Measurements from ENCODE around the gene COL12A1. TPM values are rescaled to one million over a fixed set of nuclear protein-coding genes. Genes with fewer than 3 reads are reported as not detected.

Gene COL12A1
- total RNA-seq, 1 donor from 2014 or later = 21.5 TPM

DNA sequence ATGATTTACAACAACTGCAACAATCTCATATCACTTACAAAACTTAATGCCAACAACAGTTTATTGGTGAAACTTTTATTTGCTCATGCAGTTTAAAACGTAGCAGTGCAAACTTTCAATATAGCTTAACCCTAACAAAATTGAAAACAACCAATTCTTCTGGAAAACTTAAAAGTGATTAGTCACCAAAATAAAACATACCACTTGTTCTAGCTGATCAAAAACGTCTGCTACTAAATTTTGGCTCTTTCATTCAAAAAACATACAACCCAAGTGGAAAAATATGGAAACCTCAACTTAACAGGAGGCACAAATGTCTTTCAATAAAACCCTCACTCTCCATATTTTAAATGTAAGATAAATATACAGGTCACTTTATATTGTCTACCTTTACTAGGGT is 39.6 kb downstream of the COL12A1 start:
- Mint-ChIP-seq H3K27ac (no peak overlapping the region), H3K27me3 (no peaks in the 10 kb centered on the region), H3K4me1 (ENCODE audit: unreplicated experiment) (peaks cover 11% of the 10 kb centered on the region), H3K36me3 (no peaks in the 10 kb centered on the region), H3K4me3 (no peak overlapping the region), H3K9me3 (peaks cover 5% of the 10 kb centered on the region)
- TF ChIP-seq, protein P1, sequence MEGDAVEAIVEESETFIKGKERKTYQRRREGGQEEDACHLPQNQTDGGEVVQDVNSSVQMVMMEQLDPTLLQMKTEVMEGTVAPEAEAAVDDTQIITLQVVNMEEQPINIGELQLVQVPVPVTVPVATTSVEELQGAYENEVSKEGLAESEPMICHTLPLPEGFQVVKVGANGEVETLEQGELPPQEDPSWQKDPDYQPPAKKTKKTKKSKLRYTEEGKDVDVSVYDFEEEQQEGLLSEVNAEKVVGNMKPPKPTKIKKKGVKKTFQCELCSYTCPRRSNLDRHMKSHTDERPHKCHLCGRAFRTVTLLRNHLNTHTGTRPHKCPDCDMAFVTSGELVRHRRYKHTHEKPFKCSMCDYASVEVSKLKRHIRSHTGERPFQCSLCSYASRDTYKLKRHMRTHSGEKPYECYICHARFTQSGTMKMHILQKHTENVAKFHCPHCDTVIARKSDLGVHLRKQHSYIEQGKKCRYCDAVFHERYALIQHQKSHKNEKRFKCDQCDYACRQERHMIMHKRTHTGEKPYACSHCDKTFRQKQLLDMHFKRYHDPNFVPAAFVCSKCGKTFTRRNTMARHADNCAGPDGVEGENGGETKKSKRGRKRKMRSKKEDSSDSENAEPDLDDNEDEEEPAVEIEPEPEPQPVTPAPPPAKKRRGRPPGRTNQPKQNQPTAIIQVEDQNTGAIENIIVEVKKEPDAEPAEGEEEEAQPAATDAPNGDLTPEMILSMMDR (conservative IDR thresholded peaks at IDR 0.05) = no peak
- DNase-seq (ENCODE audit: extremely low spot score, unreplicated experiment) = no peak

DNA sequence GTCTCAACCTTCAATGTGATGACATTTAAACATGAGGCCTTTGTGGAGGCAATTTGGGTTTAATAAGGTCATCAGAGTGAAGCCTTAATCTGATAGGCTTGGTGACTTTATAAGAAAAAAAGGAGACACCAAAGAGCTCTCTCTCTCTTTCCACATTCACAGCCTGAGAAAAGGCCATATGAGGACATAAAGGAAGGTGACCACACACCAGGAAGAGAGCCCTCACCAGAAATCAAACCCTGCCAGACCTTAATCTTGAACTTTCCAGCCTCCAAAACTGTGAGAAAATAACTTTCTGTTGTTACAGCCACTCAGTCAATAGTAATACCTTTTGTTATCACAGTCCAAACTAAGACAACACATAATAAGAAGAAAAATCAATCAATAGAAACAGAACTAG is 47.7 kb downstream of the COL12A1 start:
- H3K27ac Mint-ChIP-seq = no peak overlapping the region
- no peaks in the 10 kb centered on the region for H3K36me3 Mint-ChIP-seq
- TF ChIP-seq, protein P1 (conservative IDR thresholded peaks at IDR 0.05) = no peak
- no peak for DNase-seq (ENCODE audit: extremely low spot score, unreplicated experiment)
- no peak overlapping the region for H3K4me3 Mint-ChIP-seq
- H3K4me1 Mint-ChIP-seq (ENCODE audit: unreplicated experiment) = no peaks in the 10 kb centered on the region
- H3K27me3 Mint-ChIP-seq = no peaks in the 10 kb centered on the region
- no peaks in the 10 kb centered on the region for H3K9me3 Mint-ChIP-seq

DNA sequence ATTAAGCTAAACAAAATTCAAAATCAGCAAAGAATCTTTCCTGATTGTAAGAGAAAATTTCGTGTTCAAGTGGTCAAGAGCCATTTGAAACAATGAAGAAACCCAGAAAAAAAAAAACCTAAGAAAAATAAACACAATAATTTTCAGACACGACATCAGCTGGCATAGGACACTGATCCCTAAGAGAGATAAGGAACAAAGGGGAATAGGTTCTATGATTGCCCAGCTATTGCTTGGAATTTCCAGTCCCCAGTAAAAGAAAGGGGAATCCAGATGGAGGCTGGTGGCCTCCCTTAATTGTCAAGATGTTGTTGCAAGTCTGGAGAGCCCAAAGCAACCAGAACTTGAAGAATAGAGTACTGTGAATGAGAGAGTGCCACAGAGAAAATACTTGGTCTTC is 48.5 kb downstream of the COL12A1 start:
- no peak for DNase-seq (ENCODE audit: extremely low spot score, unreplicated experiment)
- Mint-ChIP-seq H3K4me3 (no peak overlapping the region), H3K27ac (no peak overlapping the region), H3K36me3 (no peaks in the 10 kb centered on the region), H3K9me3 (no peaks in the 10 kb centered on the region), H3K27me3 (no peaks in the 10 kb centered on the region), H3K4me1 (ENCODE audit: unreplicated experiment) (no peaks in the 10 kb centered on the region)
- TF ChIP-seq, protein P1 (conservative IDR thresholded peaks at IDR 0.05) = no peak

DNA sequence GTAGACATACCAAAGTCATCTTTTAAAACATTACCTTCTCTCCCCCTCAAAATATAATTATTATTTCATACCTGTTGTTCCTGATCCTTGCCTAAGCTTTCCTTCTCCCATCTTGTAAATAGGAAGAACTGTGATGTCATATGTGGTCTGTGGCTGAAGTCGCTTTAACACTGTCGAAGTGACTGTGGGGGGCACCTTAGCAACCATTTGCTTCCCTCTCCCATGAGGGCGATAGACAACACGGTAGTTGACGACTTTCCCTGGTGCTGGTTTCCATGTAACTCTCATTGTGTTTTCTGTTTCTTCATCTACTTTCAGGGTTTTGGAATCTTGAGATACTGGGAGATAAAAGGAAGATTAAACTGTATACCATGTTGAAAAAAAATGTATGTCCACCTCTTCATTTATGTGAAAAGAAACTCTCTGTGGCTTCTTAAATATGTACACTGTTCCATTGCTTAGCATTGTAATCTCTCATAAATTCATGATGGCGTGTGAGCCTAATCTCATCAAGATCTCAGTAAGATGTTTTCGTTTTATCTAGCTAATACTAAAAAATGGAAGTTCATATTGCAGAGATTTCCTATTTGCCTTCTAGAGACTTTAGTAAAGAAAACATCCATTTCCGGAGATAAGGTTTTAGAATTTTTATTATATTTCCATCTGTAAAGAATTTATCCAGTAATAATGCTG is 49.5 kb downstream of the COL12A1 start:
- no peak for DNase-seq (ENCODE audit: extremely low spot score, unreplicated experiment)
- no peak overlapping the region for H3K27ac Mint-ChIP-seq

DNA sequence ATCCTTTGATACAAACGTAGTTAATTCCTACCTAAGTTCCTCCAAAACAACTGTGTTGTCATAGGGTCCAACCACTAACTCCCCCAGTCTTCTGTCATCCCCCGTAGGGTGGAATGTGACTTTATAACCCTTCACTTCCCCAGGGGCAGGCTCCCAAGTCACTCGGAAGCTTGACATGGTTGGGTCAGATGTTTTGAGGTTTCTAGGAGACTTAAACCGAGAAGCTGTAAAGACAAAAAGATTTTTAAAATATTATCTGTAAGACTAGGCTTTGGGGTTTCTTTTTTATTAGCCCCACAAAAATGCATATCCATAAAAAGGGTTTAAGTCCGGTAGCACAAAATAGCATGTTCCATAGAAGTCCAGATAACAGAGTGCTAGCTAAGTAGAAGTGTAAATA is 50.2 kb downstream of the COL12A1 start:
- TF ChIP-seq, protein P1 (conservative IDR thresholded peaks at IDR 0.05) = no peak
- H3K4me1 Mint-ChIP-seq (ENCODE audit: unreplicated experiment) = no peaks in the 10 kb centered on the region
- DNase-seq (ENCODE audit: extremely low spot score, unreplicated experiment) = no peak
- H3K36me3 Mint-ChIP-seq = no peaks in the 10 kb centered on the region
- no peaks in the 10 kb centered on the region for H3K9me3 Mint-ChIP-seq
- no peak overlapping the region for H3K4me3 Mint-ChIP-seq
- no peak overlapping the region for H3K27ac Mint-ChIP-seq
- no peaks in the 10 kb centered on the region for H3K27me3 Mint-ChIP-seq

More for the DNA sequence above, 49.5 kb downstream of the COL12A1 start:
- H3K36me3 Mint-ChIP-seq = no peaks in the 10 kb centered on the region
- TF ChIP-seq, protein P1 (conservative IDR thresholded peaks at IDR 0.05) = no peak
- no peaks in the 10 kb centered on the region for H3K27me3 Mint-ChIP-seq
- H3K9me3 Mint-ChIP-seq = no peaks in the 10 kb centered on the region
- no peaks in the 10 kb centered on the region for H3K4me1 Mint-ChIP-seq (ENCODE audit: unreplicated experiment)
- no peak overlapping the region for H3K4me3 Mint-ChIP-seq

All from type B pancreatic cell (in vitro differentiated cells).